HG02678 (cell line): Measurements from ENCODE around the gene TEAD4.
A peak's percentile ranks its signal among the peaks of the same experiment; 100 is the strongest.

ENCODE experiments used
- ATAC-seq: cut with Tn5 transposase; IDR thresholded peaks from one replicate; pipeline ENCODE4 v1.9.1; 2021; ENCODE audit warnings: mild to moderate bottlenecking, moderate library complexity; ENCODE audit not compliant: unreplicated experiment

TEAD4 gene

GRCh38 chr12:3076730-3077571 lies 117.8 kb downstream of the TEAD4 start, which contains the start of gene TSPAN9:
Gene TSPAN9, plus strand, starts transcription at chr12:3077379. Its CDS starts 123,815 bp downstream, at chr12:3201194.
- peak; percentile 80 for ATAC-seq

DNA sequence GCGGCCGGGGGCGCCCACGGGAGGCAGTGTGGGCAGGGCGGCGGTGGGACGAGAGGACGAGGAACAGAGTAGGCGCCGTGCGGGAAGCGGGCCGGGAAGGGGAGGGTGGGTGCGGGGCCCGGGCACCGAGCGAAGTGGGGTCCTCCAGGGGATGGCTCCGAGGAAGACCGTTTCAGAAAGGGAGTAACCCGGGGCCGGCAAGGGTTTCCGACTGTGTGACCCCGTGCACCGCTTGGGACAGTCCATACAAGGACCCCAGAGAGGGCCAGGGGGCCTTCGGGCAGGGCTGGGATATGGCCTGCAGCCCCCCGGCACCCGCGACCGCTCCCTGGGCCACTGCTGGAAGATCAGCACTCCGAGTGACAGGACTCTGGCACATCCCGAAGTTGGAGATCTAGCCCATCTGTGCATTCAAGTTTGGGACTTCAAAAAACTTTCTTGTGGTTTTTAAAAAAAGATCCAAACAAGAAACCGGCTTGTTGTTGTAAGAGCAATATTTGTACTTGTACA lies 118.4 kb downstream of the TEAD4 start:
- ATAC-seq = no peak

- ATAC-seq = no peak
These were observed 119.1 kb downstream of the TEAD4 start for GRCh38 chr12:3078086-3078820.

DNA sequence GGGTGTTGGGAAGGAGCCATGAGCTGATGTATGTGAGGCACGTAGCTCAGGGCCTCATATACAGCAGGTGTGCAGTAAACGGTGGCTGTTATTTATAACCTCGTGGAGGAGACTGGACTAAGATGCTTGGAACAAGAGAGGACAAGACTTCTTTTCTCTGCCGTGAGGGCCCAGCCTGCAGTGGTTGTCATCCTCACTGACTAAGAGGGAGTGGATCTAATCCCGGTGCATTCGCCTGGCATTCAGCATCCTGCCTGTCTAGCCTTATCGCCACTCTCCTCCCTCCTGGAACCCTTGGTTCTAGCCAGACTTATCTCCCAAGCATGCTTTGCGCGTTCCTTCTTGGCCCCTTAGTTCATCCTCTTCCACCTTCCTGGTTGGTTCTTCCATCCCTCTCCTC lies 121.9 kb downstream of the TEAD4 start:
- ATAC-seq = no peak

- no peak for ATAC-seq
These were observed 122.7 kb downstream of the TEAD4 start for GRCh38 chr12:3081886-3082285.

DNA sequence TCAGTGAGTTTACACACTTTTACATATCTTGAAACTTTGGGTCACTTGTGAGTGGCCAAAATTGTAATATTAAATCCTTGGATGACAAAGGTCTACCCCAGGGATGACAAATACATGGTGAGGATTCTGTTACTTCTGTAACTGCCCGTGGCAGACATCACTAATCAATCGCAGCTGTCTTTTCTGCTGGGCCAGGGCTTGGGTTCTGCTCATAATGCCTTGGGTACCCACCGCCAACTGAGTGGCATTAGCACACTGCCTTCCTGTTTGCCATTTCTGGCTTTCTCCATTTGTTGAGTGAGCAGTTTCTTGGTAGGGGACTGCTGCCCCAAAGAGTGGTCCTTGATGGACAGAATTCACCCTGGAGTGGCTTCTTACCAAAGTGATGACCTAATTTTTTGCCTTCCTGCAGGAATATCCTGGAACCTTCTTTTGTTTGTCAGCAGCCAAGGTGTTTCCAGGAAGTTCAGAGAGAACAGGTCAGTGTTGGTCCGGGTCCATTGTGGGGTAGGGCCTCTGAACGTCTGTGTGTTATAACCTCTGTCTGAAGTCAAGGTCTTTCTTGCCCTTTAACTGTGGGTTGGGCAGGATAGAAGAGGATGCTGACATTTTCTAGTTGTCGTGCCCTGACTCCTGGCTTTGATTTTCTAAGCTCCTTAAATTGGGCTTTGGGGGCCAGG lies 124.2 kb downstream of the TEAD4 start:
- no peak for ATAC-seq

- ATAC-seq = no peak
These were observed 124.7 kb downstream of the TEAD4 start for GRCh38 chr12:3083921-3084347.

DNA sequence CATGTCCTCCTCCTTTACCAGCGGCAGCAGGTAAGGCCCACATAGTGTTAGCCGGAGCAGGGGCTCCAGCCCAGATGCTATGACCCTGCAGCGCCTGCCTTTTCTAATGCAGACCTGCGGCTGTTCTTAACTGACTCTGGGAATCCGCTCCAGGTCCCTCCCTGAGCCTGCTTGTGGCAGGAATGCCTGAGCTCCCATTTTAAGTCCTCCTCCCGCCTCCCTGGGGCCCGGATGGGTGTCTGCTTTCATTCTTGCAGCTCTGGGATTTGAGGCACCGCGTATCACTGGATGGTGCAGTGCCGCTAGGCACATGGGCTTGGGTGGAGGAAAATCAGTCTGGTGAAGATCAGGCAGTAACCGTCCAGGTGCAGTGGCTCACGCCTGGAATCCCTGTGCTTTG lies 125.5 kb downstream of the TEAD4 start:
- no peak for ATAC-seq

GRCh38 chr12:3085341-3086139 lies 126.3 kb downstream of the TEAD4 start:
- no peak for ATAC-seq

- no peak for ATAC-seq
These were observed 127.0 kb downstream of the TEAD4 start for GRCh38 chr12:3086211-3086610.

DNA sequence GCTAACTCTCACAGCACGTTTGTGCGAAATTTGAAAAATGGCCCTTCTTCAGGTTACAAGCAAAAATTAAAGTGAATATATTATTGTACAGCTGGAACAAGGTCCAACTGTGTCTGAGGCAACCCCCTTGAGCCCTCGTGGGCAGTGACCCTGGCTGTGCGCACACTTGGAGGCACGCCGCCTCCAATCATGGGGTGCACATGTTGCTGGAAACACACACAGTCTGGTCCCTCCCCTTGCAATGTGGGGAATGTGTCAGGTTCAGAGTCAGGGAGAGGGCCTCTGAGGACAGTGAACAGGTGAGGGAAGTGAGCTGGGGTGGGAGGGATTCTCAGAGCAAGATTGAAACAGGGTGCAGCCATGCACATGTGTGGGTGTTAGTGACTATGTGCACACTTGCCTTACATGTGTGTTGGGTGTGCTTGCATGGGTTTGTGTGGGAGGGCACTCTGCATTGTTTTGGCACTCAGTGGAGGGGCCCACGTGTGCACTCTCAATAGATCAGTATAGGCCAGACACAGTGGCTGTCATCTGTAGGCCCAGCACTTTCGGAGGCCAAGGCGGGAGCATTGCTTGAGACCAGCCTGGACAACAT lies 127.6 kb downstream of the TEAD4 start:
- no peak for ATAC-seq

GRCh38 chr12:3087758-3088650 lies 128.8 kb downstream of the TEAD4 start:
- ATAC-seq = no peak

- no peak for ATAC-seq
These were observed 130.4 kb downstream of the TEAD4 start for GRCh38 chr12:3089588-3089987.
